Erythroblast (primary cell): ENCODE results near the gene DBH.

Source experiments
- GATA1 ChIP-seq: IDR thresholded peaks from 2 replicates; pipeline ENCODE4 v1.6.1; 2011; ENCODE audit warnings: low read depth, mild to moderate bottlenecking, control low read depth, low read length, moderate library complexity
- POLR2A ChIP-seq: IDR thresholded peaks from 2 replicates; pipeline ENCODE4 v1.6.1; 2011; ENCODE audit warnings: mild to moderate bottlenecking, low read length

- TF ChIP-seq GATA1 (no peak), POLR2A (no peak)
These were observed 5.2 kb downstream of the DBH start for GRCh38 chr9:133641396-133641655.
